Mesodermal cell (in vitro differentiated cells): ENCODE results near the gene CACNA1A.

Experiments used
- H3K27ac ChIP-seq: 2 replicates; pipeline ENCODE4 v1.7.0; 2013; ENCODE audit warnings: mild to moderate bottlenecking, low read depth, low read length, moderate library complexity; ENCODE audit not compliant: severe bottlenecking
- H3K36me3 ChIP-seq: 2 replicates; pipeline ENCODE4 v1.7.1; 2013; ENCODE audit warnings: mild to moderate bottlenecking, low read length, moderate library complexity; ENCODE audit not compliant: control insufficient read depth, insufficient read depth
- H3K4me1 ChIP-seq: one replicate; pipeline ENCODE4 v1.7.1; 2013; ENCODE audit warnings: mild to moderate bottlenecking, low read length; ENCODE audit not compliant: insufficient read depth, control insufficient read depth, poor library complexity, severe bottlenecking
- H3K4me3 ChIP-seq: 2 replicates; pipeline ENCODE4 v1.7.0; 2013; ENCODE audit warnings: low read length, control low read depth, mild to moderate bottlenecking; ENCODE audit not compliant: insufficient read depth, poor library complexity, severe bottlenecking; ENCODE audit errors: extremely low read depth
- H3K9me3 ChIP-seq: 2 replicates; pipeline ENCODE4 v1.7.1; 2013; ENCODE audit warnings: mild to moderate bottlenecking, low read length, moderate library complexity; ENCODE audit not compliant: control insufficient read depth
- WGBS, 2 experiments: methylation state at CpG; one replicate each; pipeline ENCODE4 v1.1.5; 2013; ENCODE audit warnings: missing lambda C conversion rate in 2 of 2; ENCODE audit not compliant: insufficient coverage in 2 of 2; 5-methylcytosine and 5-hydroxymethylcytosine counted together

Gene CACNA1A

DNA sequence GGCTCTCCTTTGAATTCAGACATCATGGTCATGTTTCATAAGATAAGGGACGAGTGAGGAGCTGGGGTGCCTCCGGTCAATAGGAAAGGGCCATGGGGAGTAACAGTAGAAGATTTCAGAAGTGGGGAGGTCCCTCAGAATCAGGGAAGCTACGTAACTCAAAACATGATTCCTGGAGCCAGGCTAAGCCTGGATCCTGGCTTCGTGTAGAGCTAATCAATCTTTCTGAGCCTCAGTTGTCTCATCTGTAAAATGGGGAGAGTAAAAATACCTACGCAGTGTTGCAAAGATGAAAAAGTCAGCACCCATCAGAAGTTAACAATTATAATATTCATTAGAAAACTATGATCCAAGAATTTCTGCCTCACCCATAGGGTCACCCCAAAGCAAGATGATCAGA is 106.5 kb downstream of the CACNA1A start:
- peak overlapping the region; percentile 86 for H3K27ac ChIP-seq
- 91 to 95% methylated on average over 3 to 4 of the region's 5 CpGs for WGBS, 2 experiments
- H3K4me3 ChIP-seq = no peak overlapping the region

DNA sequence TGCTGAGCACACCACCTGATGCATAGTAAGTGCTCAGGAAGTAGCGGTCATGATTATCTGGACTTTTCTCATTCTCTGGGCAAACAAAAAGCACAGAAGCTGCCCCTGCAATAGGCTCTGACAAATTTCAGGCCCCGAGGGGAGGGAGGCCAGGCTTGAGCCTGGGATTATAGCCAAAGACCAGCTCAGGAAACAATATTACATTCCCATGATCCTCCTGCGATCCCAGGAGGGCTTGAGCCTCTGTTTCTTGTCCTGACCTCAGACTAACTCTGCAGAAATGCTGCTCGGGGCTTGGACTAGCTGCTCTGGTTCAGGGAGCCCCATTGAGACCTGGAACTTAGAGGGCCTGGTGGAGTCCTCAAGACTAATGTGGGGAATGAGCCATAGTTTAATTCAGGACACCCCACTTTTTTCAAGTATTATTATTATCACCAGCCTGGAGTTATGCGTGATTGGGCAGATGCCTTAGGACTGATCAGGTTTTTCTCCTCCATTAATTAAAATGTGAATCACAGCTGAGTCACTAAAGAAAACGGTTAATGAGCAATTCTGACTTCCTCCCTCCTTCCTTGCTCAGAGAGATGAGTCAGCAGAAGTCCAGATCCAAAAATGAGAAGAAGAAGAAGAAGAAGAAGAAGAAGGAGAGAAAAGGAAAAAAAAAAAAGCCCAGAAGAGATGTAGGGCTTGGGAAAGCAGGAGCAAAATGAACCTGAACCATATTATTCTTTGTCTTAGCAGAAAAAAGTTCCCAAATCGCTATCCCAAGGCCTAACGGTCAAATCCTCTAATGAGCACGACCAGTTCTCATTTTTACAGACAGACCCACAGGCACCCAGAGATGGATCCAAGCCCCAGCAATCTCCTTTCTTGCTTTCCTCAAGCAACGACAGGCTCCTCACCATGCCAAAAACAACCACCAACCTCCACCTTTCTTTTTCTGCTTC is 107.2 kb downstream of the CACNA1A start:
- Histone ChIP-seq H3K27ac (peak overlapping the region; percentile 86), H3K9me3 (no peaks in the 10 kb centered on the region), H3K36me3 (no peaks in the 10 kb centered on the region), H3K4me1 (peaks cover 15% of the 10 kb centered on the region), H3K4me3 (no peak overlapping the region)
- 83 to 88% methylated on average over 5 to 8 of the region's 10 CpGs for WGBS, 2 experiments

More for the DNA sequence above, 106.5 kb downstream of the CACNA1A start:
- H3K4me1 ChIP-seq = peaks cover 15% of the 10 kb centered on the region
- H3K9me3 ChIP-seq = no peaks in the 10 kb centered on the region
- H3K36me3 ChIP-seq = no peaks in the 10 kb centered on the region

DNA sequence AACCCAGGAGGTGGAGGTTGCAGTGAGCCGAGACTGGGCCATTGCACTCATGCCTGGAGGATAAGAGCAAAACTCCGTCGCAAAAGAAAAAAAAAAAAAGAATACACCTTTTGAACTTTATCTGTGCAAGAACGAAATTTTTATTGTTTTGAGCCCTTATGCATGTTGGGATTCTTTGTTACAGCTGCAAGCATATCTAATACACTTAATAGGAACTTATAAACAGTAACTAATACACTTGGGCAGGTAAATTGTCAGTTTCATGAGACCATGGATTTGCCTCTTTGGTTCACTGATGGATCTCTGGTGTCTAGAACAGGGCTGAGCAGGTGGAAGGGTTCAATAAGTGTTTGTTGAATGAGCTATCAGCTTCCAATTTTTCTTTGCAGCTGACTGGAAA is 108.1 kb downstream of the CACNA1A start:
- H3K36me3 ChIP-seq = no peaks in the 10 kb centered on the region
- H3K4me1 ChIP-seq = peaks cover 15% of the 10 kb centered on the region
- WGBS, 2 experiments = 95 to 100% methylated on average over 1 to 3 of the region's 4 CpGs
- no peak overlapping the region for H3K27ac ChIP-seq
- no peak overlapping the region for H3K4me3 ChIP-seq
- no peaks in the 10 kb centered on the region for H3K9me3 ChIP-seq

DNA sequence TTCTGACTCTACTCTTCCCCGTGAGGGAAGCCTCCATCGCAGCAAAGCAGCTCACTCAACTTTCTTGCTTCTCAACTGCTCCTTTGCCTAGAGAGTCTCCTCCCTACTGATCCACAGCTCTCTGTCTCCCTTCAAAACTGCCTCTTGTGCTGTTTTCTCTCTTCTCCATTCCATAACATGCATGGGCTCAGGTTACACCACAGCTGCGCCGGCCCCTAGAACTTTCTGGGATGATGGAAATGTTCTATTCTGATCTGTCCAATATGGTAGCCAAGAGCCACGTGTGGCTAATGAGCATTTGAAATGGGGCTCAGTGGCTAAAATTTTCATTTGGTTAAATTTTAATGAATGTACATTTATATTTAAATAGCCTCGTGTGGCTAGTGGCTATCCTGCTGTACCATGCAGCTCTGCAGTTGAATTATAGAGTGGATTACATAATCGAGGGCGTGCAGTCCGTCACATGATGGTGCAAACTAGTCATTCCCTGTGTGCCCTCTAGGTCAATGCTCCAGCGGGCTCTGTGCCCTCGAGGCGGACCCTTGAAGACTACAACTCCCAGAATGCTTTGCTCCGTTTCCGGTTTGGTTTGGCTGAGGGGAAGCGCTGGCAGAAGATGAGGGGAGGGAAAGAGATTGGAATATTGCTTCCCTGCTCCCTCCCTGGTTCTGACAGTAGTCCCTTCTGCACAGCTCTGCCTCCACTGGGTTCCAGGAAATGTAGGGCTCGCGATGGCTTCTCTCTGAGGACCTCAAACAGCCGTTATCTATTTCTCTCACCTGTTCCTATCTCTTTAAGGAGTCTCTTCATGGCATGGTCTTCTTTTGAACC is 109.8 kb downstream of the CACNA1A start:
- peaks cover 15% of the 10 kb centered on the region for H3K4me1 ChIP-seq
- no peak overlapping the region for H3K27ac ChIP-seq
- H3K9me3 ChIP-seq = no peaks in the 10 kb centered on the region
- WGBS, 2 experiments = 46 to 64% methylated on average over 9 to 13 of the region's 18 CpGs
- H3K4me3 ChIP-seq = no peak overlapping the region
- no peaks in the 10 kb centered on the region for H3K36me3 ChIP-seq

DNA sequence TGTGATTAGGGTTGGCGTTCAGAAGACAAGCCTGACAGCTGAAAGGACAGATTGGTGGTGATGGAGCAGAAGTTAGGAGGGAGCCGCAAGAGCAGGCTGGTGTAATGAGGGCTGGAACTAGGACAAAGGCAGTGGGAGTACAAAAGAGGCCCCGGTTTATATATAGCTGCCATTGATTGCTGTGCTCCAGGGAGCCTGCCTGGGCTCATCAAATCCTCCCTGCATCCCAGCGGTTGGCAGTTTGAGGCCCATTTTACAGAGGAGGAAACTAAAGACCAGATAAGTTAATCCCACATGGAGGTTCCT is 123.7 kb downstream of the CACNA1A start:
- H3K9me3 ChIP-seq = no peaks in the 10 kb centered on the region
- no peak overlapping the region for H3K4me3 ChIP-seq
- 81 to 85% methylated on average over 4 of the region's 4 CpGs for WGBS, 2 experiments
- no peaks in the 10 kb centered on the region for H3K4me1 ChIP-seq
- H3K36me3 ChIP-seq = no peaks in the 10 kb centered on the region
- H3K27ac ChIP-seq = no peak overlapping the region

DNA sequence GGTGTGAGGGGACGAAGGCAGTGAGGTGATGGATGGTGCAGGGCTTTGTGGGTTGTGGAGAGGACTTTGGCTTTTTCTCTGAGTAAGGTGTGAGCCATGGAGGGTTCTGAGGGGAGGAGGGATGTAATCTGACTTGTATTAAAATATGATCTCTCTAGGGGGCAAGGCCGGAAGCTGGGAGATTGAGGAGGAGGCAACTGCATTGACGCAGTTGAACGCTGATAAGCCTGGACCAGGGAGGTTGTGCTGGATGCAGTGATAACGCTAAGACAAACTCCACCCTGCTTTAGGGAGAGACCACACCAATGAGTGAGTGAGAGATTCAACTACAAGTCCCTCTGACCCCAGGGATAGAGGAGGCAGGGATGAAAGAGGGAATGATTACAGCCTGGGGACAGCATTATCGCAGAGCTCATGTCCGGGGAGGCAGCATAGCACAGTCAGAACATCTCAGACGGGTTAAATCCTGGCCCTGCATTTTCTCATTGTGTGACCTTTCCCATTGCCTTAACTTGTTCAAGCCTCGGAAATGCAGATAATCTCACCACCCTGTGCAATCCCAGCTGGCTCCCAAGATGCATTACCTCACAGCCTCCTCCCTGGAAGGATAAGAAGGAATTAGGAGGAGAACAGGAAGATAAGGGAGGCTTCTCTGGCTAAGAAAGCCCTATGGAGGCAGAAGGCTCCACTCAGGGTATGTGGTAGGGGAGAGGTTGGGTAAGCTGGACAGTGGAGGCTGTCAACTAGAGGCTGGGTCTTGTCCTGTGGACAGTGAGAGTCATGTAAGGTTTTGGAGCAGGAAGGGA is 124.2 kb downstream of the CACNA1A start:
- no peaks in the 10 kb centered on the region for H3K9me3 ChIP-seq

DNA sequence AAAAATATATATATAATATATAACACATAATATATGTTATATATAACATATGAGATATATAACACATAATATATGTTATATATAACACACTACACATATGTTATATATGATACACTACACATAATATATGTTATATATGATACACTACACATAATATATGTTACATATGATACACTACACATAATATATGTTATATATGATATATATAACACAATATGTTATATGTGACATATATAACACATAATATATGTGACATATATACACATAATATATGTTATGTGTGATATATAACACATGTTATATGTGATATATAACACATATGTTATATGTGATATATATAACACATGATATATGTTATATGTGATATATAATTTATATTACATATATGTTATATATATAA is 129.7 kb downstream of the CACNA1A start:
- H3K27ac ChIP-seq = no peak overlapping the region
- no peaks in the 10 kb centered on the region for H3K36me3 ChIP-seq
- no peaks in the 10 kb centered on the region for H3K9me3 ChIP-seq
- H3K4me1 ChIP-seq = no peaks in the 10 kb centered on the region
- no peak overlapping the region for H3K4me3 ChIP-seq

More for the DNA sequence above, 124.2 kb downstream of the CACNA1A start:
- H3K27ac ChIP-seq = no peak overlapping the region
- H3K4me3 ChIP-seq = no peak overlapping the region
- H3K4me1 ChIP-seq = no peaks in the 10 kb centered on the region
- 87 to 92% methylated on average over 6 to 8 of the region's 9 CpGs for WGBS, 2 experiments
- no peaks in the 10 kb centered on the region for H3K36me3 ChIP-seq

DNA sequence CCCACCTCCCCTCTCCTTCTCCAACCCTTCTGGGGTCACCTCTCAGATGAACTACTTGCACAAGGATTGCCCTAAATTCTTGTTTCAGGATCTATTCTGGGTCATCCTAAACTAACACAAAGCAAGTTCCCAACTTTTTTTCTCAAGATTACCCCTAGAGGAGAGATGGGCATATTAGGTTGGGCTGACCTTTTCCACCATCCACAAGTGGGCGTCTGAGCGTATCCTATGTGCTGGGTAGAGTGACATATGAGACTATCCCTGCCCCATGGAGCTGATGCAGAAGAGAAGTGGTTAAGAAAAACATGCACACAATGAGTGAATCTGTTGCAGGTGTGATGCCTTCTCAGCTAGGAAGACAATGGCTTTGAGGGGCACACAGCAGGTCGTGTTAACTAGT is 132.7 kb downstream of the CACNA1A start:
- H3K4me1 ChIP-seq = no peaks in the 10 kb centered on the region
- no peaks in the 10 kb centered on the region for H3K9me3 ChIP-seq
- 20% methylated on average over 1 of the region's 3 CpGs; no CpG with 5 or more reads in 1 of the 2 experiments for WGBS, 2 experiments
- no peak overlapping the region for H3K27ac ChIP-seq
- H3K4me3 ChIP-seq = no peak overlapping the region
- no peaks in the 10 kb centered on the region for H3K36me3 ChIP-seq

DNA sequence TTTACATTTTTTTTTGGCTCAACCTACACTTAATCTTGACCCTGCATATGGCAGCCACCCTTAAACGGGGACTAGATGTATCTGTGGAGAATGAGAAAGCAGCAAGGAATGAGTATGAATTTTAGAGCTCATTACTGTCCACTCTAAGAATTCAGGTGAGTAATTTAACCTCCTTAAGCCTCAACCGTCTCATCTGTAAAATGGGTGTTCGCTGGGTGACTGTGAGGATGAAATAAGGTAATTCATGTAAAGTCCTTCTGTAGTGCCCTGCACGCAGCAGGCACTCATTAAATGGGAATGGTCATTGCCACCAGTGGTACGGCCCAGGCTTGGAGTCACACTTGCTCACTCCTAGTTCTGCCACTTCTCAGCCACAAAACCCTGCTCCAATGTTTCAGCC is 135.3 kb downstream of the CACNA1A start:
- Histone ChIP-seq H3K9me3 (no peaks in the 10 kb centered on the region), H3K4me1 (no peaks in the 10 kb centered on the region), H3K27ac (no peak overlapping the region), H3K36me3 (no peaks in the 10 kb centered on the region), H3K4me3 (no peak overlapping the region)
- WGBS, 2 experiments = 97 to 100% methylated on average over 2 of the region's 5 CpGs

DNA sequence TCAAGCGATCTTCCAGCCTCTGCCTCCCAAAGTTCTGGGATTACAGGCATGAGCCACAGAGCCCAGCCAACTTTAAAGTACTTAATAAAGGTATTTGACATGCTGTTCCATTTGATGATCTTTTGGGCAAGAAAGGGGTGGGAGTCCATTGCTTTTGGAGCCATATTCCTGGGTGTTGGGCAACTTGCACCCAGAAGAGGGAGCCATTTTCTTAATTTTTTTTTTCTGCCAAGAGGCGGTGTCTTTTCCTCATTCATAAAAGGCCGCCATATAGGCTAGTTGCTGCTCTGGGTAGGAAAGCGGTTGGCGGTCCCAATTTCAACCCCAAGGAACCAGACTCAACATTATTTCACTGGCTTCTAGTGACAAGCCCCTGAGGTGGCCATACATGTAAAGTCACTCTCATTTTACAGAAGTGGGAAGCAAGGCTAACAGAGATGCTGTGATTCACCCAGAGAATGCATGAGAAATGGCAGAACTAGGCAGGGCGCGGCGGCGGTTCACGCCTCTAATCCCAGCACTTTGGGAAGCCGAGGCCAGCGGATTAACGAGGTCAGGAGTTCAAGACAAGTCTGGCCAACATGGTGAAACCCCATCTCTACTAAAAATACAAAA is 139.6 kb downstream of the CACNA1A start:
- Histone ChIP-seq H3K4me3 (no peak overlapping the region), H3K4me1 (no peaks in the 10 kb centered on the region), H3K9me3 (no peaks in the 10 kb centered on the region), H3K27ac (no peak overlapping the region), H3K36me3 (no peaks in the 10 kb centered on the region)
- 68 to 94% methylated on average over 8 to 10 of the region's 13 CpGs for WGBS, 2 experiments
